NOMO-1 (cell line): ENCODE measurements around the gene PNPO.

ENCODE experiments used
- DNase-seq, 2 experiments: peaks; one replicate each; lab custom pipeline; 2025; ENCODE audit not compliant: unreplicated experiment in 2 of 2; lab: John Stamatoyannopoulos, UW

The PNPO gene

DNA sequence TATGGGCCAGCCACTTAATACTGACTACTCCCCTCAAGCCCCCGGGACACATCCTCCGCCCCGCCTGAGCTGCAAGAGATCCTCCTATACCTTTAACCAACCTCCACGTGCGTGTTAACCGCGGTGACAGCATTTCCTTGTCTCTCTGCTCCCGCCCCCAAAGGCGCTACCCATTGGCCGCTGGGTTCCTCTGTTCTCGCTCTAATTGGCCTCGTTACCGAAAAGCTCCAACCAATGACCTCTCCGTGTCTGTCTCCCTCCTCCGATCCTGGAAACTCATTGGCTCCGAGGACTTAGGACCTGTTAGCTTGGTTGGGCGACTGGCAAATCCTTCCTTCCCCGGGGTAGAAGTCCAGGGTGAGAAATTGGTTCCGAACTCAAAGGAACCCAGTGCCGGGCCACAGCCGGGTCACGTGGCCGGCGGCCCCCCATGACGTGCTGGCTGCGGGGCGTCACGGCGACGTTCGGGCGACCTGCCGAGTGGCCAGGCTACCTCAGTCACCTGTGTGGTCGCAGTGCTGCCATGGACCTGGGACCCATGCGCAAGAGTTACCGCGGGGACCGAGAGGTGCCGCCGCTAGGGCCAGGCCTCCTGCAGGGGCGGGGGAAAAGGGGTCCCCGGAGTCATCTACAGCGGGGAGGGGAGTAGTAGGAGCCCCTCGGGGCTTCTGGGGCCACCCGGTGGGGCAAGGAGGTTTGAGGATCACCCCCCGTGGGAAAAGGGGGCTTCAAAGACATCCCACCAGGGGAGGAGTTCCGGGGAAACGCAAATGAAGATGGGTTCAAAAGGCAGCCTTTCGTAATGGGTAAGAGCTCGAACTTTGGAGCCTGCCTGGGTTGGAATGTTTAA is at the start of gene PNPO:
TSS of gene PNPO (plus strand) at position 326 of the 850 bp plus-strand sequence. CDS start at position 431, 105 bp downstream.
- peak; percentile 95 to 99 for DNase-seq

DNA sequence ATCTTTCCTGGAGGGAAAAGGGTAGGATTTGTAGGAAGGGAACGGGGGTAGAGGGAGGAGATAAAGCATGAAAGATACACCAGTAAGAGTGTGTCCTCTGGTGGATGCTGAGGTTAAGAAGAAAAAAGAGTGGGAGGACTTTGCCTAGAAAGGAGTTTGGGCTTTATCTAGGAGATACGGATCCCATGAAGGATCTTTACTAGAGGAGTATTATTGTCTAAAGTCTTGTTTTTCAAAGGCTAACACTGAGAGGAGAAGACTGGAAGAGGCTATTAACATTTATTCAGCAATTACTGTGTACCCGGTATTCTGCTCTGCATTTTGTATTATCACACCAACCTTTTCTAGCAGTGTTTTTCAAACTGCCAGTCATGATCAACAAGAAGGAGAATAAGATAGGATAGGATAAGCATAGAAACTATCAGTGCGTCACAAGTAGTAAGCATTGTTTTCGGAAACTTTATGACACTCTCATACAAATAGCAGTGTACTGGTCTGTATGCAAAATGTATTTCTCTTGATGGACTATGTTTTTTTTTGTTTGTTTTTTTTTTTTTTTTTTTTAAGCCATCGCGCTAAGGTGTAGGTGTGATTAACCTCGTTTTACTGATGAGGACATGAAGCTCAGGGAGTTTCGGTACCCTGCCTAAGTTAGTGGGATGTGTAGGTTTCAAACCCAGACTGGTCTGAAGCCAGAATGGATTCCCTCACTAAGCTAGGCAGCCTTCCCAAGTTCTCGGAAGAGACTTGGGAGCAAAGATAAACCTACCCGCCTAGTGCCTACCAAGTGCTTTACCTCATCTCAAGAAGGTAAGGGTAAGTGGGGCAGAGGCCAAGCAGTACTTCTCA is 46.6 kb upstream of the PNPO start:
- no peak for DNase-seq

DNA sequence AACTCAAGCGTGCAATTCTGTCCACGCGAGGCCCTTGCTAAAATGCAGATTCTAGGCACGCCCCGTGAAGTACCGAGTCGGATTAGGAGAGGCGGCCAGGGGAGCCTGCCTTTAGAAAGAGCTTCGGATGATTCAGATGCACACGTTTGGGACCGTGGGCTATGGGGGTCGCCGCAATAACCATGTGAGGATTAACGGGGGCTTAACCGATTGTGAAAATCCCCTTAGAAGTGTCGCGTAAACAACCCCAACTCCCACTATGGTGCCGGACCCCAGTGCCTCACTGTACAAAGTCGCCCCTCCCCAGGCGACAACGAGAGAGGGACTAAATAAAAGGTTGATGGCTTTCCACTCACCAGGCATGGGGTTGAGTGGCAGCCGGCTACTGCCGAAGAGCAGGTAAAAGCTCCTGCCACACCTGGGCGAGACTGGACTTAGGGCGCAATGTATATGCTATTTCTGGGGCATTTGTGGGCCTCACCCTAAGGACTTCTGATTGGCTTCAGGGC is 46.0 kb upstream of the PNPO start:
- DNase-seq: peak in 1 of 2 experiments; percentile 46

DNA sequence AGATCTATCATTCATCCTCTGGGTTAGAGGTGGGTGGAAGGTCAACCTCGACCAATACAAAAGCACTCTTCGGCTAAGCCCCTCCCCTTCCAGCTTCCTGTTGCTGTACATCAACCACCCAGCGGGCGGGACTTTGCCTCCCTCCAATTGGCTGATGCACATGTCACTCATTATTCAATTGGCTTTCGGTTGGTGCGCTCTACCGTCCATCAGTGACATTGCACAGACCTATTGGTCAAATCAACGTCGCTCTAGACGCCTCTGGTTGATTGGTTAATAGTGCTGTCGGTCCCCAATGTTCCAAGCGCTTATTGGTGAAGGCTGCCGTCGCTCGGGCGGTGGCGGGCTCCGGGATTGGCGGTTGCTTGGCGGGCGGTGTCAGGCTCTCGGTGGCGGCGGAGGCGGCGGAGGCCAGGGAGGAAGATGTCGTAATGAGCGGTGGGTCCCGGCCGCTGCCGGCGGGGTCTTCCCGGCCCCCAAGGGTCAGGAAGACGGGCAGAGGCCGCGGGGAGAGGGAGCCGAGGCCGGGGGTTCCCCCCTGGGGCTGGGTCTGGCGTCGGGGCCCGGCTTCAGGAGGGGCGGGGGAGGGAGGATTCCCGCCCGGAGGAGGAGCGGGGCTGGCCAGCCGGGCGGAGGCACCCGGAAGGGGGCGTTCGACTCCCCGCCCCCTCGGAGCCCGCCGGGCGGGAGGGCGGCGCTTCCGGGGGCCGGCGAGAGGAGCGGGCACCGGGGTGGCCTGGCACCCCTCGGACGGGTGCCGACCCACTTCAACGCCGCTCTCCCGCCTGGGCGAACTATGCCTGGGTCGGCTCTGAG is 45.3 kb upstream of the PNPO start, which contains the start of gene SP2:
TSS of gene SP2 (plus strand) at position 381 of the 816 bp plus-strand sequence. CDS start at position 432, 51 bp downstream.
- peak; percentile 100 for DNase-seq

- DNase-seq: peak in 1 of 2 experiments; percentile 16
Measured at GRCh38 chr17:47896672-47897490, 44.5 kb upstream of the PNPO start.

DNA sequence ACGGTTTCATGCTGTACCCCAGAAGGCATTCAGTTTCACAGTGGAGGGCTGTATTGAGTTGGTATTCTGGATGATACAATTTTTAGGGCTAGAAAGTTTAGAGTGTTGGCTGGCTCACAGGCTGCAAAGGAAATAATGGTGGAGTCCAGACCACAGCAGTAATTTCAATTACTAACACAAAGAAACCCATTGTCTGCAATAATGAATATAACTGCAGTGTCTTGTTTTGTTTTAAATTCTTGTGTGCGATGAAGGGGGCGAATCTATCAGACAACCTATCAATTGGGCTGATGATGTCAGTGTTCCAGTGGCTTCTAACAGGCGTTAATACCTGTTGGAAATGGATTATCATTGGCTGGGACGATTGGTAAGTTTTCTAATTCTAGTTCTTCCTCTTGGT is 43.8 kb upstream of the PNPO start:
- DNase-seq: no peak

DNA sequence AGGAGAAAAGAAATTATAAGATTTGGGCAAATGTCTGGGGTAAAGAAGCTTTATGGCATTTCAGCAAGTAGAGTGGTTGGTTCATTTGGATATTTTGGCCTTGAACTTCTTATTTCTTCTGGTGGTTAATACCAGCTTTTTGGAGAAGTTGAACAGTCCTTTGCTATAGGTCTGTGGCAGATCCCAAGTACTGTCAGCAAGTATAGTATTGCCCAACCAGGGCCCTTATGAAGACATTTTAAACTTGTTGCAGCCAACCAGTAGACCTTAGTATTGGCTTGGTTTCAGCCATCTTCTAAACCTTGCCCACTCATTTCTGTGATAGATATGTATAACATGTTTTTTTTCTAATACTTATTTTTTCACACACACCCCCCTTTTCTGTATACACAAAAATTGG is 43.1 kb upstream of the PNPO start:
- DNase-seq: peak; percentile 38 to 80

DNA sequence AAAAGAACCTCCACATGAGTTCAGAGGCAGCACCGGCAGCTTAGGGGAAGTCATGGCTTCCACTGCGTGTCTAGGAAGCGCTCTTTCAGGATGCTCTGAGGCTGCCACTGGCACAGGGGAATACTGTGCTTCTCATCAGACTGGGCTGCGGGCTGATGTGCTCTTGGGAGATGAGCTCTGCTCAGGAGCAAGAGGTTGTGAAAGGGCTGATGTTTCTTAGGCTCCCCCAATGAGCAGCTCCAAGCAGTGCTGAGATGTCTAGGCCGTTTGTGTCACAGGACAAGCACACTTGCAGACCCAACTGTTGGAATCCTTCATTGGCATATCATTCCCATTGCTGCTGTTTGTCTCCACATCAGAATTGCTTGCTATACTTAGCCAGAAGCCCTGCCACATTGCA is 41.7 kb upstream of the PNPO start:
- no peak for DNase-seq

DNA sequence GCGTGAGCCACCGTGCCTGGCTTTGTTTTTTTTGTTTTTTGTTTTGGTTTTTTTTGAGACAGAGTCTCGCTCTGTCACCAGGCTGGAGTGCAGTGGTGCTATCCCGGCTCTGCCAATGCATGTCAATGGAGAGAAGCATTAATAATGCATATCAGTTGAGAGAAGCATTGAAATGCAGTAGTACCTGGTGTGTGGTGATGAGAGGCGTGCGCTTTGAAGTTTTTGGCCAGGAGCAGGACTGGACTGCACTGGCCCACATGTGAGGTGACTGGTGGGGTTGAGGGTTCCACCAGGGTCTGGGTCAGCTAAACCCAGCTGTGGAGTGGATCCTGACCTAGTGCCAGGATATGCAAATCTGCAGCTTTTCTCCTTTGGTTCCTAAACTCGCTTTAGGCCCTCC is 39.9 kb upstream of the PNPO start:
- no peak for DNase-seq

GRCh38 chr17:47902039-47902744 is 39.2 kb upstream of the PNPO start:
- DNase-seq: no peak

DNA sequence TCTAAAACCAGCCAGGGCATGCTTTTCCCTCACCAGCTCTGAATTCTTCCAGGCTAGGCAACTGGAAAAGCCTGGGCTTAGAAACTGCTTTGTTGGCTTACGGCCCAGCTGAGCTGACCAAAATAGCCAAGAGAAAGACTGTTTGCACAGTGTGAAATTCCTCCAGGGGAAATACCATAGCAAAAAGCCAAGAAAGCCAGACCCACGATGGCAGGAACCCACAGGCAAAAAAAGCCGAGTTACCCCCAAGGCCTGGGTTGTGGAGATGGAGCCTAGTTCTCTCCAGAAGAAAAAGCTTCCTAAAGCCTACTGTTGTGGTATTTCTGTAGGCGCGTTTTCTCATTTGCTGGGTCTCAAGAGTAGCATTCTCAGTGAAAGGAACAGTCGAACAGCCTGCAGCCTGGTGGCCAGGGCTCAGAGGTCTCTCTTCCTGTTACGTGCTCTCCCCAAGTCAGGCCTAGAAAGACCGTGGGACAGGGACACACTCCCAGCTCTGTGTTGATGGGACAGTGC is 36.1 kb upstream of the PNPO start:
- no peak for DNase-seq

DNA sequence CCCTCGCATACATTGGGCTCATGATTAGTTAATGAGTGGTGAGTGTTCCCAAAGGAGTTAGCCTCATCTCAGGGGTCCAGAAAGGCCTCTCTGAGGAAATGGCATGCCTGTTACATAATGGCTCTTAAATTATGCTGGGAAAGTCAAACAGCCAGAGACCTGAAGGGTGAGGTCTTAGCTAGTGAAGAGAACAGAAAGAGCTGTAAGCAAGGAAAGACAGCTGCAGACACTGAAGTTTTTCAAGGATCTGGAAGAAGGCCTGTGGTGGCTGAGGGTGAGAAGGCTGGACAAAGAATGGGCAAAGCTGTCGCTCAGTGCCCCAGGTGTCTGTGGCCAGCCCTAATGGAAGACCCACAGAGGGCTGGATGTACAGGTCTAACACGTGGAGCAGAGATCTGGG is 34.9 kb upstream of the PNPO start:
- DNase-seq: no peak

- DNase-seq: peak; percentile 55 to 74
Measured at GRCh38 chr17:47907932-47908562, 33.3 kb upstream of the PNPO start.

- DNase-seq: no peak
Measured at GRCh38 chr17:47913050-47913449, 28.3 kb upstream of the PNPO start.

DNA sequence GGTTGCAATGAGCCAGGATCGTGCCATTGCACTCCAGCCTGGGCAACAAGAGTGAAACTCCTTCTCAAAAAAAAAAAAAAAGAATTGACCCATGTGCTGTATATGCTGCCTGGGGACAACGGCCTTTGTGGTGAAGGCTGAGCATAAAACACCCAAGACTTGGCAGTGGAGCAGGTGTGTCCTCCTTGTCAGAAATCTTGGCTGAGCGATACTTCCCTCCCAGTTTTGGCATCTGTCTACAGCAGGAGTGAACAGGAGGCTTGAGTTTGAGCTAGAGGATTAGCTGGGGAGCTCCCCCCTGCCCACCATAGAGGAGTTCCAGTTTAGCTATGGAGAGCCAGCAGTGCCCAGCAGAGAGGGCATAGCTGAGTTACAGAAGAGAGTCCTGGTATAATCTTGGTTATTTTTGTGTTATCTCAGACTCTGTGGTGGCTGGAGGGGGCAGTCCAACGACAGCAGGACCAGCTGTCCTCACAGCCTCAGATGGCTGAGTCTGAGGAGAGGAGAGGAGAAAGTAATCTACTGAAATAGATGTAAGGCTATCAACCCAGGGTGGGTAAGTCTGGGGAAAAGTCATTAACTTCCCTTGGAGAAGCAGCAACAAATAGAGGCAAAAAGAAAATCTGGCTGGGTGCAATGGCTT is 26.9 kb upstream of the PNPO start:
- DNase-seq: no peak

DNA sequence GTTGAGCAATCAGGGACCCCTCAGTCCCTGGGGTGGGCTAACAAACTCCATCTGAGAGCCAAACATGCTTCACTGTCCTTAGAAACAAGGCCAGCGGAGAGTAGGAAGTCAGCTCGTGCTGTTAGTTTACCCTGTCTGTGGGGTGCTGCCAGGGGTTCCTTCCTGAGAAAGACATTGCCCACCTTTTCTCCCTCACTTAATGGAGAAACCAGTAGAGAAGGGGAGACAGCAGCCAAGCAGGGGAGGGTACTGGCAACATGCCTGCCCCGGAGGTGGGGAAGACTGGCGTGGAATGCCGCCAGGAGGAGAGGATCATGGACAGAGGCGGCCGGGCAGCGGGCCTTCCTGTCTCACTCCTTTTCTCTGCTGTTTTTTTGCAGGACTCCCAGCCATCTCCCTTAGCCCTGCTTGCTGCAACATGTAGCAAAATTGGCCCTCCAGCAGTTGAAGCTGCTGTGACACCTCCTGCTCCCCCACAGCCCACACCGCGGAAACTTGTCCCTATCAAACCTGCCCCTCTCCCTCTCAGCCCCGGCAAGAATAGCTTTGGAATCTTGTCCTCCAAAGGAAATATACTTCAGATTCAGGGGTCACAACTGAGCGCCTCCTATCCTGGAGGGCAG is 25.5 kb upstream of the PNPO start:
- DNase-seq: no peak

- DNase-seq: no peak
Measured at GRCh38 chr17:47916489-47917208, 24.7 kb upstream of the PNPO start.
